Dermis blood vessel endothelial cell (primary cell): ENCODE data around the gene SOX6. TPM values are rescaled to one million over a fixed set of nuclear protein-coding genes. Genes with fewer than 3 reads are reported as not detected.
"Not testable (repeated sequence)": the region's sequence is repeated elsewhere in the genome, so short reads cannot be mapped to it uniquely, and the experiment has no call there.

Source experiments
- DNase-seq: peaks from one replicate; pipeline ENCODE4 v3.0.0; 2010
- total RNA-seq: library from RNA; depleted of rRNA; stranded (reverse); fragments of >200 nt; gene quantifications from 2 replicates; pipeline ENCODE4 v1.2.3, GENCODE V29; 2014

Gene SOX6
- total RNA-seq, 1 donor from 2014 or later: under 0.01 TPM

GRCh38 chr11:16088774-16089173 lies 267.6 kb downstream of the SOX6 start:
- DNase-seq: no peak

GRCh38 chr11:16087886-16088285 lies 268.5 kb downstream of the SOX6 start:
- DNase-seq: no peak

- no peak for DNase-seq
Observed at GRCh38 chr11:16086229-16086819, 270.0 kb downstream of the SOX6 start.

- DNase-seq: no peak
Observed at GRCh38 chr11:16082095-16083055, 274.0 kb downstream of the SOX6 start.

- DNase-seq: no peak
Observed at GRCh38 chr11:16081382-16082094, 274.8 kb downstream of the SOX6 start.

- DNase-seq: no peak
Observed at GRCh38 chr11:16080688-16081381, 275.5 kb downstream of the SOX6 start.

- DNase-seq: no peak
Observed at GRCh38 chr11:16078936-16079335, 277.4 kb downstream of the SOX6 start.

- DNase-seq: no peak
Observed at GRCh38 chr11:16070573-16070972, 285.8 kb downstream of the SOX6 start.

- DNase-seq: not testable (repeated sequence)
Observed at GRCh38 chr11:16067268-16067667, 289.1 kb downstream of the SOX6 start.

- DNase-seq: no peak
Observed at GRCh38 chr11:16059332-16059731, 297.0 kb downstream of the SOX6 start.

- no peak for DNase-seq
Observed at GRCh38 chr11:16058671-16059070, 297.7 kb downstream of the SOX6 start.

- DNase-seq: no peak
Observed at GRCh38 chr11:16052750-16053149, 303.6 kb downstream of the SOX6 start.

GRCh38 chr11:16049611-16050010 lies 306.7 kb downstream of the SOX6 start:
- no peak for DNase-seq

GRCh38 chr11:16047073-16047472 lies 309.3 kb downstream of the SOX6 start:
- no peak for DNase-seq

- no peak for DNase-seq
Observed at GRCh38 chr11:16043617-16044016, 312.7 kb downstream of the SOX6 start.

- no peak for DNase-seq
Observed at GRCh38 chr11:16041207-16041606, 315.1 kb downstream of the SOX6 start.

GRCh38 chr11:16040151-16040550 lies 316.2 kb downstream of the SOX6 start:
- DNase-seq: no peak

GRCh38 chr11:16037179-16037578 lies 319.2 kb downstream of the SOX6 start:
- no peak for DNase-seq

GRCh38 chr11:16036218-16036617 lies 320.1 kb downstream of the SOX6 start:
- no peak for DNase-seq

- DNase-seq: no peak
Observed at GRCh38 chr11:16034074-16034473, 322.3 kb downstream of the SOX6 start.

GRCh38 chr11:16032974-16033373 lies 323.4 kb downstream of the SOX6 start:
- DNase-seq: no peak

- DNase-seq: no peak
Observed at GRCh38 chr11:16031210-16031609, 325.1 kb downstream of the SOX6 start.

GRCh38 chr11:16030664-16031063 lies 325.7 kb downstream of the SOX6 start:
- no peak for DNase-seq
